Muscle layer of duodenum (tissue), 2 donors: ENCODE measurements around the gene UBE3B.
A peak's percentile ranks its signal among the peaks of the same experiment; 100 is the strongest.

Experiments used
- H3K27ac ChIP-seq: one replicate; pipeline ENCODE4 v1.7.0; 2013; ENCODE audit warnings: mild to moderate bottlenecking, low read length
- H3K27me3 ChIP-seq: one replicate; pipeline ENCODE4 v1.7.0; 2013; ENCODE audit warnings: low read depth, mild to moderate bottlenecking, control low read depth, low read length
- H3K36me3 ChIP-seq, 2 donors: one replicate each; pipeline ENCODE4 v1.7.0; 2013; ENCODE audit warnings: low read length in 2 of 2, control low read depth in 1 of 2, mild to moderate bottlenecking in 1 of 2; ENCODE audit not compliant: insufficient read depth in 2 of 2, control insufficient read depth in 1 of 2
- H3K4me1 ChIP-seq, 2 donors: one replicate each; pipeline ENCODE4 v1.7.0; 2013; ENCODE audit warnings: low read length in 2 of 2, mild to moderate bottlenecking in 2 of 2, control low read depth in 1 of 2, moderate library complexity in 1 of 2; ENCODE audit not compliant: insufficient read depth in 2 of 2, control insufficient read depth in 1 of 2
- H3K4me3 ChIP-seq, 2 donors: one replicate each; pipeline ENCODE4 v1.7.0; 2013; ENCODE audit warnings: low read length in 2 of 2, low read depth in 1 of 2, mild to moderate bottlenecking in 1 of 2
- H3K9me3 ChIP-seq, 2 donors: one replicate each; pipeline ENCODE4 v1.7.0; 2013; ENCODE audit warnings: low read length in 2 of 2, control low read depth in 1 of 2, mild to moderate bottlenecking in 1 of 2; ENCODE audit not compliant: control insufficient read depth in 1 of 2
- donor health status: healthy.

The UBE3B gene

GRCh38 chr12:109476807-109477184 is 638 bp upstream of the UBE3B start:
- peaks cover 5 to 46% of the 10 kb centered on the region in 2 donors for H3K4me1 ChIP-seq
- peak overlapping the region; percentile 98 for H3K27ac ChIP-seq
- no peaks in the 10 kb centered on the region for H3K9me3 ChIP-seq
- H3K4me3 ChIP-seq = peak overlapping the region; percentile 98 to 99
- H3K36me3 ChIP-seq = peaks cover 0 to 9% of the 10 kb centered on the region in 2 donors
- H3K27me3 ChIP-seq = no peaks in the 10 kb centered on the region

DNA sequence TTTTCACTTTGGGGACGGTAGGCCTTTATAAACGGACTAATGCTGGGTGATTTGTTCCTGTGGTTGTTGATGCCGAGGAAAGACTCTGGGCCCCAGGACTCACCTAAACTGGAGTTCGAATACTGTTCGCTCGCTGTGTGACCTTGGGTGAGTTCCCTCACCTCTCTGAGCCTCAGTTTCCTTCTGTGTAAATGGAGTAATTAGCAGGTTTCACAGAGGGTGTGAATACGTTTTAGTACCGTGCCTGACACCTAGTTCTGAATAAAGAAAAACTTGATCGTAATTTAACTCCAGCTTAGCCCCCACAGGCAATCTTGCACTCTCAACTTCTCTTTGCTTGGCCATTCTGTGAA is 505 bp downstream of the UBE3B start:
- peak overlapping the region; percentile 98 to 99 for H3K4me3 ChIP-seq
- H3K4me1 ChIP-seq = peaks cover 5 to 46% of the 10 kb centered on the region in 2 donors
- no peaks in the 10 kb centered on the region for H3K9me3 ChIP-seq
- peak overlapping the region; percentile 98 for H3K27ac ChIP-seq
- H3K36me3 ChIP-seq = peaks cover 4 to 9% of the 10 kb centered on the region in 2 donors
- H3K27me3 ChIP-seq = no peaks in the 10 kb centered on the region

DNA sequence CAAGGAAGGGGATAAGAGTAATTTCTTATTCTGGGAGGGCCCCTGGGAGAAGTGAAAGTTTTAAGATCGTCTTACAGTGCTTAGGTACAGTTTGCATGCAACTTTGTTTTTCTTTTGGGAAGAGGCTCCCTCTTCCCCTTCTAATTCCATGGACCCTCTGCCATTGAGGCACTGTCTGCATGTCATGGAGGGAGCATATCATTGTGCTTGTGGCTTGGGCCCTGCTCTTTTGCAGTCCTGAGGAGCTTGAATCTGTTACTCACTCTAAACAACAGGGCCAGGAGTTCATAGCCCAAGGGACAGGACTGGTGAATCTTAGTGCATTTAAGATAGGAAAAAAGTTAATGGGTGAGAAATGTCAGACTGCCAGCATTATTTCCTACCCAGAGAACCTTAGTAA is 2.3 kb downstream of the UBE3B start:
- H3K4me1 ChIP-seq = peaks cover 5 to 40% of the 10 kb centered on the region in 2 donors
- no peaks in the 10 kb centered on the region for H3K9me3 ChIP-seq
- no peak overlapping the region for H3K27ac ChIP-seq
- no peaks in the 10 kb centered on the region for H3K27me3 ChIP-seq
- peaks cover 5 to 26% of the 10 kb centered on the region in 2 donors for H3K36me3 ChIP-seq
- H3K4me3 ChIP-seq = no peak overlapping the region

- Histone ChIP-seq H3K9me3 (no peaks in the 10 kb centered on the region), H3K27ac (no peak overlapping the region), H3K27me3 (no peaks in the 10 kb centered on the region), H3K36me3 (peaks cover 11 to 31% of the 10 kb centered on the region in 2 donors), H3K4me1 (peaks cover 5 to 34% of the 10 kb centered on the region in 2 donors), H3K4me3 (no peak overlapping the region)
Measured at GRCh38 chr12:109480356-109480755, 2.9 kb downstream of the UBE3B start.

- Histone ChIP-seq H3K27ac (no peak overlapping the region), H3K27me3 (no peaks in the 10 kb centered on the region), H3K4me3 (no peak overlapping the region), H3K36me3 (peaks cover 26 to 47% of the 10 kb centered on the region in 2 donors), H3K4me1 (peaks cover 5 to 23% of the 10 kb centered on the region in 2 donors), H3K9me3 (no peaks in the 10 kb centered on the region)
Measured at GRCh38 chr12:109481863-109482262, 4.4 kb downstream of the UBE3B start.

DNA sequence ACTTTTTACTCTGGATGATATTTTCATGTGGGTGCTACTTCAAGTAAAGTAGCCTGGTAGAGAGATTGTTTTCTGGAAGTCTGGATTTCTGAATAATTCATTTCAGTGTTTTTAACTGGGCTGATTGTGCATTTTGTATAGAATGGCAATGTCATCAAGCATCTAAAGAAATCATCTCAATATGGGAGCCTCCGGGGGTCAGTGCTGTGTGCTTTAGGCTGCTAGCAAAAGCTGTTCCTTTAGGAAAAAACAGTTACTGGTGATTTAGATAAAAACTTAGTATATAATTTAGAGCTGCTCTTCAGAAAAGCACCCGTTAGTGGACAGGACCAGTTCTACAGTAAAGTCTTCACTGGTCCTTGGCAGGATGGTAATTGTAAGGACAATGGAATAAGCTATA is 5.1 kb downstream of the UBE3B start:
- Histone ChIP-seq H3K27me3 (no peaks in the 10 kb centered on the region), H3K36me3 (peaks cover 32 to 49% of the 10 kb centered on the region in 2 donors), H3K4me1 (peaks cover 5 to 23% of the 10 kb centered on the region in 2 donors), H3K9me3 (no peaks in the 10 kb centered on the region), H3K27ac (no peak overlapping the region), H3K4me3 (no peak overlapping the region)

GRCh38 chr12:109482894-109483293 is 5.5 kb downstream of the UBE3B start:
- H3K36me3 ChIP-seq = peaks cover 36 to 54% of the 10 kb centered on the region in 2 donors
- H3K4me3 ChIP-seq = no peak overlapping the region
- H3K27me3 ChIP-seq = no peaks in the 10 kb centered on the region
- H3K9me3 ChIP-seq = no peaks in the 10 kb centered on the region
- no peak overlapping the region for H3K27ac ChIP-seq
- H3K4me1 ChIP-seq = peaks cover 5 to 22% of the 10 kb centered on the region in 2 donors

DNA sequence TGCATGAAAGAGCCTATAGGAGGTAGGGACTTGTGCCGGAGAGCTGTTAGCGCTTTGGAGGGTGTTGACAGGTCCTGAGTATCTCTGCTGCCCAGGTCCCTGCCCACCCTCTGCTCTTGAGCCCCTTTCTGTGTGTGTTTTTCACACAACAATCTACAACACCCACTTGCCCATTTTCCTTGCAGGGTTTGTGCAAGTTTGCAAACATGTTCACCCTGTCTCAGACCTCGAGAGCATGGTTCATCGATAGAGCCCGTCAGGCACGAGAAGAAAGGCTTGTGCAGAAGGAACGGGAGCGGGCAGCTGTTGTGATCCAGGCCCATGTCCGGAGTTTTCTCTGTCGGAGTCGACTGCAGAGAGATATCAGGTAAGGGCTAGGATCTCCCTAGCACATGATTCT is 5.9 kb downstream of the UBE3B start:
- H3K4me1 ChIP-seq = peaks cover 5 to 18% of the 10 kb centered on the region in 2 donors
- H3K9me3 ChIP-seq = no peaks in the 10 kb centered on the region
- peaks cover 40 to 58% of the 10 kb centered on the region in 2 donors for H3K36me3 ChIP-seq
- no peak overlapping the region for H3K27ac ChIP-seq
- H3K4me3 ChIP-seq = no peak overlapping the region
- no peaks in the 10 kb centered on the region for H3K27me3 ChIP-seq

DNA sequence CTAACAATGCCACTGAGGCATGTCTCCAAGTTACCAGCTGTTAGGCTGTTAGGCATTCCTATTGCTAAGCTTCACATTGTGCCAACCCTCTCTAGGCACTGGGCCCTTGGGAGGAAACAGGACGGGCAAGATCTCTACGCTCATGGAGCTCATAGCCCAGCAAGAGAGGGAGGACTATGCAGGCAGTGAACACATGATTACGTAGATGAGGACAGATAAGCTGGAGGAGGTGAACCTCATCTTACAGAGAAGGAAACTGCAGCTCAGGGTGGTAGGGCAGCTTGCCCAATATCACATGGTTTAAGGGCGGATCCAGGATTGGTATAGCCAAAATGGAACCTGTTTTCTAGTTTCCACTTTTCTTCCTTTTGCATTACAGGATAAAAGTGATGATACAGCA is 7.8 kb downstream of the UBE3B start:
- no peaks in the 10 kb centered on the region for H3K27me3 ChIP-seq
- no peaks in the 10 kb centered on the region for H3K9me3 ChIP-seq
- no peak overlapping the region for H3K27ac ChIP-seq
- H3K36me3 ChIP-seq = peaks cover 59 to 76% of the 10 kb centered on the region in 2 donors
- H3K4me3 ChIP-seq = no peak overlapping the region
- no peaks in the 10 kb centered on the region for H3K4me1 ChIP-seq

GRCh38 chr12:109487181-109488050 is 10.0 kb downstream of the UBE3B start:
- no peak overlapping the region for H3K4me3 ChIP-seq
- H3K36me3 ChIP-seq = peaks cover 72 to 92% of the 10 kb centered on the region in 2 donors
- H3K4me1 ChIP-seq = no peaks in the 10 kb centered on the region
- H3K27ac ChIP-seq = no peak overlapping the region
- H3K9me3 ChIP-seq = no peaks in the 10 kb centered on the region
- H3K27me3 ChIP-seq = no peaks in the 10 kb centered on the region

- no peak overlapping the region for H3K4me3 ChIP-seq
- H3K4me1 ChIP-seq = no peaks in the 10 kb centered on the region
- H3K27me3 ChIP-seq = no peaks in the 10 kb centered on the region
- H3K27ac ChIP-seq = no peak overlapping the region
- no peaks in the 10 kb centered on the region for H3K9me3 ChIP-seq
- peaks cover 75 to 95% of the 10 kb centered on the region in 2 donors for H3K36me3 ChIP-seq
Measured at GRCh38 chr12:109488051-109488665, 10.7 kb downstream of the UBE3B start.
